Natural killer cell (primary cell): ENCODE data around the gene TSSK6. TPM values are rescaled to one million over a fixed set of nuclear protein-coding genes. Genes with fewer than 3 reads are reported as not detected.

ENCODE experiments used
- ATAC-seq, 3 donors: fragments of 150-1000 bp in 2 of 3; fragments of 200-7000 bp in 1 of 3; cut with Tn5 transposase; 1 replicate in 1 of 3; 2 replicates in 2 of 3; pipeline ENCODE4 v1.10.0; 2021; ENCODE audit warnings: mild to moderate bottlenecking in 2 of 3, moderate library complexity in 2 of 3
- DNase-seq, 2 donors: peaks; one replicate each; pipeline versions ENCODE4 v3.0.0 to v3.0.0-alpha.2; 2013 to 2021; ENCODE audit warnings: mixed read lengths in 1 of 2
- H3K27ac ChIP-seq: one replicate; pipeline ENCODE4 v1.5.1; 2013; ENCODE audit warnings: mild to moderate bottlenecking, low read length
- H3K27me3 ChIP-seq: one replicate; pipeline ENCODE4 v1.6.1; 2013; ENCODE audit warnings: low read length; ENCODE audit not compliant: control insufficient read depth, insufficient read depth
- H3K36me3 ChIP-seq: one replicate; pipeline ENCODE4 v1.6.1; 2013; ENCODE audit warnings: low read length; ENCODE audit not compliant: control insufficient read depth, insufficient read depth
- H3K4me1 ChIP-seq: one replicate; pipeline ENCODE4 v1.6.1; 2013; ENCODE audit warnings: low read length; ENCODE audit not compliant: control insufficient read depth, insufficient read depth
- H3K4me3 ChIP-seq: one replicate; pipeline ENCODE4 v1.5.1; 2013; ENCODE audit warnings: low read length
- H3K9me3 ChIP-seq: one replicate; pipeline ENCODE4 v1.6.1; 2013; ENCODE audit warnings: low read length; ENCODE audit not compliant: control insufficient read depth, insufficient read depth
- H3K27ac Mint-ChIP-seq, 2 donors: one replicate each; pipeline ENCODE4 v1.8.0; 2022; ENCODE audit warnings: mild to moderate bottlenecking in 2 of 2, mixed read lengths in 2 of 2, moderate library complexity in 1 of 2
- H3K27me3 Mint-ChIP-seq, 2 donors: one replicate each; pipeline ENCODE4 v1.8.0; 2022; ENCODE audit warnings: low read depth in 2 of 2, mixed read lengths in 2 of 2
- H3K36me3 Mint-ChIP-seq: one replicate; pipeline ENCODE4 v1.8.0; 2022; ENCODE audit warnings: mixed read lengths
- H3K4me1 Mint-ChIP-seq, 2 donors: one replicate each; pipeline ENCODE4 v1.8.0; 2022; ENCODE audit warnings: mixed read lengths in 2 of 2
- H3K4me3 Mint-ChIP-seq: one replicate; pipeline ENCODE4 v1.8.0; 2022; ENCODE audit warnings: mild to moderate bottlenecking, moderate library complexity, mixed read lengths
- H3K9me3 Mint-ChIP-seq, 2 donors: one replicate each; pipeline ENCODE4 v1.8.0; 2022; ENCODE audit warnings: mixed read lengths in 2 of 2
- CTCF ChIP-seq: fragments of 200-600 bp; IDR thresholded peaks from one replicate; pipeline ENCODE4 v1.8.0; 2022; ENCODE audit warnings: antibody characterized with exemption
- WGBS: methylation state at CpG from one replicate; pipeline ENCODE4 v1.1.7; 2013; ENCODE audit warnings: missing lambda C conversion rate; ENCODE audit not compliant: insufficient coverage; 5-methylcytosine and 5-hydroxymethylcytosine counted together
- intact Hi-C: fragments of 100-400 bp; cut with micrococcal nuclease; formaldehyde crosslinking; loops from one replicate; pipeline ENCODE4 v1.14.2; 2022
- total RNA-seq, 4 donors: library from RNA; stranded (reverse); fragments of 120-200 nt in 1 of 4; gene quantifications; one replicate each; pipeline versions ENCODE4 v1.2.3 to v1.2.4, GENCODE V29; 2013 to 2022

TSSK6 gene
- 1 to 10 TPM; 2.2 to 2.5 (median 2.3) TPM for total RNA-seq
- 2.2 TPM for total RNA-seq (2013)

- Mint-ChIP-seq H3K27ac (peak within 1 kb of the TSS; percentile 91 to 94), H3K36me3 (no peaks in the 10 kb centered on the region), H3K4me1 (peaks cover 7 to 19% of the 10 kb centered on the region in 2 donors), H3K4me3 (peak within 1 kb of the TSS; percentile 95), H3K9me3 (no peaks in the 10 kb centered on the region), H3K27me3 (no peaks in the 10 kb centered on the region)
- TF ChIP-seq CTCF: no peak
- no peak for ATAC-seq
- DNase-seq: no peak
- H3K9me3 ChIP-seq: no peaks in the 10 kb centered on the region
- intact Hi-C loops: no loop called here
- H3K27me3 ChIP-seq: no peaks in the 10 kb centered on the region
- H3K4me3 ChIP-seq: peak within 1 kb of the TSS; percentile 70
- 91% methylated on average over 74 of the region's 74 CpGs for WGBS
- H3K36me3 ChIP-seq: peaks cover 4% of the 10 kb centered on the region
- peak within 1 kb of the TSS; percentile 71 for H3K27ac ChIP-seq
- peaks cover 31% of the 10 kb centered on the region for H3K4me1 ChIP-seq
Observed at GRCh38 chr19:19514881-19515641, at the start of gene TSSK6. Gene TSSK6 (minus strand): TSS chr19:19515548. CDS start chr19:19515427, 121 bp downstream.

GRCh38 chr19:19563348-19563848, 48.0 kb upstream of the TSSK6 start:
- no peak overlapping the region for H3K4me3 ChIP-seq
- no peak for DNase-seq
- H3K27ac ChIP-seq: no peak overlapping the region
- H3K9me3 ChIP-seq: no peaks in the 10 kb centered on the region
- Mint-ChIP-seq H3K4me1 (no peaks in the 10 kb centered on the region), H3K9me3 (no peaks in the 10 kb centered on the region), H3K27ac (peak overlapping the region in 1 of 2 donors; percentile 49), H3K36me3 (no peaks in the 10 kb centered on the region), H3K4me3 (no peak overlapping the region), H3K27me3 (no peaks in the 10 kb centered on the region)
- ATAC-seq: no peak
- no peaks in the 10 kb centered on the region for H3K4me1 ChIP-seq
- no peaks in the 10 kb centered on the region for H3K36me3 ChIP-seq
- no peak for TF ChIP-seq CTCF
- 96% methylated on average over 17 of the region's 17 CpGs for WGBS
- H3K27me3 ChIP-seq: no peaks in the 10 kb centered on the region
- intact Hi-C loops: no loop called here

- Mint-ChIP-seq H3K9me3 (no peaks in the 10 kb centered on the region), H3K27me3 (no peaks in the 10 kb centered on the region), H3K4me3 (no peak overlapping the region), H3K4me1 (no peaks in the 10 kb centered on the region), H3K36me3 (no peaks in the 10 kb centered on the region), H3K27ac (peak overlapping the region in 1 of 2 donors; percentile 49)
- H3K4me1 ChIP-seq: no peaks in the 10 kb centered on the region
- DNase-seq (peak in 1 of 2 donors; percentile 70), ATAC-seq (peak; percentile 14 to 47 (median 33))
- no peak overlapping the region for H3K27ac ChIP-seq
- H3K9me3 ChIP-seq: no peaks in the 10 kb centered on the region
- no peak overlapping the region for H3K4me3 ChIP-seq
- 88% methylated on average over 17 of the region's 17 CpGs for WGBS
- no peaks in the 10 kb centered on the region for H3K36me3 ChIP-seq
- intact Hi-C loops: no loop called here
- no peaks in the 10 kb centered on the region for H3K27me3 ChIP-seq
- no peak for TF ChIP-seq CTCF
Observed at GRCh38 chr19:19562665-19563347, 47.5 kb upstream of the TSSK6 start.
